ENCODE results near the gene YPEL2. TPM values are rescaled to one million over a fixed set of nuclear protein-coding genes. Genes with fewer than 3 reads are reported as not detected.

YPEL2 gene
- total and polyA plus RNA-seq, 7 experiments from 2014 or later, result 10.6 to 52.0 (median 38.4) TPM

GRCh38 chr17:59342681-59343131 lies 11.3 kb downstream of the YPEL2 start:
- Histone ChIP-seq H3K9me3 (ENCODE audit: control insufficient read depth in 2 of 3, low read length in 3 of 3) (no peaks in the 10 kb centered on the region), H3K36me3 (ENCODE audit: control insufficient read depth in 2 of 3, insufficient read depth in 3 of 3, low read length in 3 of 3) (no peaks in the 10 kb centered on the region), H3K27me3 (ENCODE audit: control insufficient read depth in 2 of 2, insufficient read depth in 2 of 2, low read length in 2 of 2) (no peaks in the 10 kb centered on the region), H3K4me3 (ENCODE audit: low read length) (no peak overlapping the region), H3K4me1 (ENCODE audit: control insufficient read depth in 2 of 2, insufficient read depth in 2 of 2, low read length in 2 of 2) (peaks cover 0 to 21% of the 10 kb centered on the region in 2 donors), H3K27ac (ENCODE audit: low read depth, low read length) (no peak overlapping the region)
- ATAC-seq (no peak), DNase-seq (peak in 1 of 9 donors; percentile 2)
- Mint-ChIP-seq H3K4me1 (peaks cover 23 to 81% (median 73%) of the 10 kb centered on the region in 7 donors), H3K27me3 (peaks cover 0 to 2% (median 0%) of the 10 kb centered on the region in 5 donors), H3K9me3 (no peaks in the 10 kb centered on the region), H3K27ac (peak overlapping the region; percentile 27 to 81 (median 60)), H3K4me3 (peak overlapping the region in 8 of 10 donors; percentile 2 to 46 (median 26)), H3K36me3 (peaks cover 0 to 23% (median 0%) of the 10 kb centered on the region in 5 donors)
- ChIA-PET CTCF (no interaction called here), POLR2A (interaction anchor here (0.9 to 1.6 kb wide), 3 partner anchors 10 to 28 kb away, joined by 3 to 7 read pairs (median 6); no protein-coding TSS in a partner anchor)
- intact Hi-C loops (cut with micrococcal nuclease), result loop anchor here in 1 of 2 donors (2.0 kb wide), 1 partner anchor 16 kb away; no protein-coding TSS in a partner anchor

DNA sequence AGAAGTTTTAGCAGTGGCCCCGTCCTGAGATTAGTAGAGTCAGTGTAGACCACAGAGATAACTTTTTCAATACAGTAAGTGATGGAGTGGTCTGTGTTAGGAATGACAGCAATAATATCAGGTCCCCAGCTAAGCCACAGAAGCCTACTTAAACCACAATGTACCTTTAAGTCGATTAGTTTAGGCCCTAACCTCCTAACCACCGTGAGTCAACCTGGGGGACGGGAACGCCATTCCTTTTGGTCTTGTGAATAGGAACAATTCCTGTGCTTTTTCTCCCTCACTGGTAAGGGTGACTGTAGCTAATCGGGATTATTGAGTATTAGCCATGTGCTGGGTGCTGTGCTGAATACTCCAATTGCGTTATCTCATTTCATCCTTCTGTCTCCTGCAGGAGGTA lies 14.0 kb downstream of the YPEL2 start:
- CTCF ChIA-PET, result no interaction called here
- H3K4me3 ChIP-seq (ENCODE audit: low read length), result no peak overlapping the region
- peak overlapping the region in 2 of 9 donors; percentile 10 to 28 for H3K27ac Mint-ChIP-seq
- no peak for DNase-seq
- POLR2A ChIA-PET, result interaction anchor here (1.8 kb wide), 1 partner anchor 10 kb away, joined by 3 read pairs; no protein-coding TSS in a partner anchor
- no peaks in the 10 kb centered on the region for H3K36me3 ChIP-seq (ENCODE audit: control insufficient read depth in 2 of 3, insufficient read depth in 3 of 3, low read length in 3 of 3)
- H3K9me3 ChIP-seq (ENCODE audit: control insufficient read depth in 2 of 3, low read length in 3 of 3), result no peaks in the 10 kb centered on the region
- H3K27me3 Mint-ChIP-seq, result no peaks in the 10 kb centered on the region
- H3K27ac ChIP-seq (ENCODE audit: low read depth, low read length), result no peak overlapping the region
- H3K4me3 Mint-ChIP-seq, result no peak overlapping the region
- peaks cover 0 to 21% (median 0%) of the 10 kb centered on the region in 5 donors for H3K36me3 Mint-ChIP-seq
- no peaks in the 10 kb centered on the region for H3K27me3 ChIP-seq (ENCODE audit: control insufficient read depth in 2 of 2, insufficient read depth in 2 of 2, low read length in 2 of 2)
- intact Hi-C loops (cut with micrococcal nuclease), result no loop called here
- peaks cover 0 to 17% of the 10 kb centered on the region in 2 donors for H3K4me1 ChIP-seq (ENCODE audit: control insufficient read depth in 2 of 2, insufficient read depth in 2 of 2, low read length in 2 of 2)
- H3K4me1 Mint-ChIP-seq, result peaks cover 22 to 79% (median 74%) of the 10 kb centered on the region in 7 donors
- no peak for ATAC-seq
- H3K9me3 Mint-ChIP-seq, result no peaks in the 10 kb centered on the region

DNA sequence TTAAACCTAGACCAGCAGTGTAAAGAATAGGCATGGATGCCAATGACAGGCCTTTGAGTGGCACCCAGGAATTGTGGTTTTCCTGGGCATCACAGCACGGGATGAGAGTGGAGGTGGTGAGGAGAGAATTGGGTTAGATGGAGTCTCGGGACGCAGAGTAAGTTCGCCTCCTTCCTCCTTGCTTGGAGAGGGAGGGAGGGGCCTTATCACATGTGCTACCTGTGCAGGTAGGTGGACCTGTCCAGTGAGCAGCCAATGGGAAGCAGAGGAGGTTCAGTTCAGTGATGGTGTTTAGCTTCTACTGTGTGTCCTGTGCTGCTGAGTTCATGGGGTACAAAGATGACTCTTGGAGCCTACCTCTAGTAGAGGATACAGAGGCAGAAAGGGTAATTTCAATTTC lies 14.9 kb downstream of the YPEL2 start:
- CTCF ChIA-PET, result no interaction called here
- ATAC-seq, result no peak
- POLR2A ChIA-PET, result interaction anchor here (1.2 kb wide), 1 partner anchor 9 kb away, joined by 4 read pairs; no protein-coding TSS in a partner anchor
- DNase-seq, result no peak
- H3K9me3 ChIP-seq (ENCODE audit: control insufficient read depth in 2 of 3, low read length in 3 of 3), result no peaks in the 10 kb centered on the region
- H3K4me3 ChIP-seq (ENCODE audit: low read length), result no peak overlapping the region
- H3K4me3 Mint-ChIP-seq, result no peak overlapping the region
- H3K4me1 Mint-ChIP-seq, result peaks cover 26 to 86% (median 82%) of the 10 kb centered on the region in 7 donors
- peaks cover 0 to 21% (median 0%) of the 10 kb centered on the region in 5 donors for H3K36me3 Mint-ChIP-seq
- H3K27ac Mint-ChIP-seq, result peak overlapping the region in 4 of 9 donors; percentile 1 to 69 (median 26)
- no peak overlapping the region for H3K27ac ChIP-seq (ENCODE audit: low read depth, low read length)
- no peaks in the 10 kb centered on the region for H3K27me3 ChIP-seq (ENCODE audit: control insufficient read depth in 2 of 2, insufficient read depth in 2 of 2, low read length in 2 of 2)
- H3K4me1 ChIP-seq (ENCODE audit: control insufficient read depth in 2 of 2, insufficient read depth in 2 of 2, low read length in 2 of 2), result peaks cover 0 to 17% of the 10 kb centered on the region in 2 donors
- no peaks in the 10 kb centered on the region for H3K9me3 Mint-ChIP-seq
- no peaks in the 10 kb centered on the region for H3K27me3 Mint-ChIP-seq
- intact Hi-C loops (cut with micrococcal nuclease), result no loop called here
- no peaks in the 10 kb centered on the region for H3K36me3 ChIP-seq (ENCODE audit: control insufficient read depth in 2 of 3, insufficient read depth in 3 of 3, low read length in 3 of 3)

GRCh38 chr17:59346876-59347407 lies 15.5 kb downstream of the YPEL2 start:
- no peaks in the 10 kb centered on the region for H3K27me3 Mint-ChIP-seq
- no peaks in the 10 kb centered on the region for H3K9me3 ChIP-seq (ENCODE audit: control insufficient read depth in 2 of 3, low read length in 3 of 3)
- DNase-seq (no peak), ATAC-seq (no peak)
- H3K9me3 Mint-ChIP-seq, result no peaks in the 10 kb centered on the region
- H3K36me3 Mint-ChIP-seq, result peaks cover 0 to 21% (median 0%) of the 10 kb centered on the region in 5 donors
- H3K27ac ChIP-seq (ENCODE audit: low read depth, low read length), result no peak overlapping the region
- H3K4me1 ChIP-seq (ENCODE audit: control insufficient read depth in 2 of 2, insufficient read depth in 2 of 2, low read length in 2 of 2), result peaks cover 0 to 15% of the 10 kb centered on the region in 2 donors
- CTCF ChIA-PET, result no interaction called here
- no peak overlapping the region for H3K4me3 Mint-ChIP-seq
- H3K4me3 ChIP-seq (ENCODE audit: low read length), result no peak overlapping the region
- H3K4me1 Mint-ChIP-seq, result peaks cover 25 to 87% (median 85%) of the 10 kb centered on the region in 7 donors
- intact Hi-C loops (cut with micrococcal nuclease), result no loop called here
- POLR2A ChIA-PET, result interaction anchor here (0.6 to 1.2 kb wide), 2 partner anchors 9 to 13 kb away, joined by 3 to 4 read pairs; no protein-coding TSS in a partner anchor
- H3K36me3 ChIP-seq (ENCODE audit: control insufficient read depth in 2 of 3, insufficient read depth in 3 of 3, low read length in 3 of 3), result no peaks in the 10 kb centered on the region
- peak overlapping the region in 4 of 9 donors; percentile 37 to 69 (median 46) for H3K27ac Mint-ChIP-seq
- H3K27me3 ChIP-seq (ENCODE audit: control insufficient read depth in 2 of 2, insufficient read depth in 2 of 2, low read length in 2 of 2), result no peaks in the 10 kb centered on the region

DNA sequence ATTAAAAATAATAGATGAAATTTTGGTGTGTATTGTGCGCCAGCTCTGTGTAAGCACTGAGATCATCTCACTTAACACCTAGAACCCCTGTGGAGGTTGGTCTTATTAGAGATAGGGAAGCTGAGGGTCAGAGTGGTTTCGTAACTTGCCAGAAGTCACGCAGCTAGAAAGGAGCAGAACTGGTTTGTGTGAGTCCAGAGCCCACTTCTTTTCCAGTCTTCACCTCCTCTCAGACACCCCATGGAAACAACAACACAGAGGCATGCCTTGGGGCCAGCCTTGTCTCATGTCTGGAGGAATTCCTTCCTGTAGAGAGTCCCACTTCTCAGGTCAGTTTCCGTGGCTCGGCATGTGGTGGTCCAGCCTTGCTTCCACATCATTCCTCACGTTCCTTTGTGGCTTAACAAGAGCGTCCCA lies 16.5 kb downstream of the YPEL2 start:
- DNase-seq (no peak), ATAC-seq (no peak)
- H3K4me3 Mint-ChIP-seq, result no peak overlapping the region
- Histone ChIP-seq H3K4me3 (ENCODE audit: low read length) (no peak overlapping the region), H3K27ac (ENCODE audit: low read depth, low read length) (no peak overlapping the region), H3K9me3 (ENCODE audit: control insufficient read depth in 2 of 3, low read length in 3 of 3) (no peaks in the 10 kb centered on the region), H3K36me3 (ENCODE audit: control insufficient read depth in 2 of 3, insufficient read depth in 3 of 3, low read length in 3 of 3) (peaks cover 0 to under 1% (median 0%) of the 10 kb centered on the region in 3 experiments), H3K4me1 (ENCODE audit: control insufficient read depth in 2 of 2, insufficient read depth in 2 of 2, low read length in 2 of 2) (peaks cover 5 to 16% of the 10 kb centered on the region in 2 donors), H3K27me3 (ENCODE audit: control insufficient read depth in 2 of 2, insufficient read depth in 2 of 2, low read length in 2 of 2) (no peaks in the 10 kb centered on the region)
- H3K36me3 Mint-ChIP-seq, result peaks cover 0 to 21% (median 2%) of the 10 kb centered on the region in 5 donors
- H3K27ac Mint-ChIP-seq, result peak overlapping the region in 1 of 9 donors; percentile 51
- POLR2A ChIA-PET, result no interaction called here
- H3K4me1 Mint-ChIP-seq, result peaks cover 27 to 87% (median 85%) of the 10 kb centered on the region in 7 donors
- CTCF ChIA-PET, result no interaction called here
- intact Hi-C loops (cut with micrococcal nuclease), result no loop called here
- no peaks in the 10 kb centered on the region for H3K27me3 Mint-ChIP-seq
- H3K9me3 Mint-ChIP-seq, result no peaks in the 10 kb centered on the region

DNA sequence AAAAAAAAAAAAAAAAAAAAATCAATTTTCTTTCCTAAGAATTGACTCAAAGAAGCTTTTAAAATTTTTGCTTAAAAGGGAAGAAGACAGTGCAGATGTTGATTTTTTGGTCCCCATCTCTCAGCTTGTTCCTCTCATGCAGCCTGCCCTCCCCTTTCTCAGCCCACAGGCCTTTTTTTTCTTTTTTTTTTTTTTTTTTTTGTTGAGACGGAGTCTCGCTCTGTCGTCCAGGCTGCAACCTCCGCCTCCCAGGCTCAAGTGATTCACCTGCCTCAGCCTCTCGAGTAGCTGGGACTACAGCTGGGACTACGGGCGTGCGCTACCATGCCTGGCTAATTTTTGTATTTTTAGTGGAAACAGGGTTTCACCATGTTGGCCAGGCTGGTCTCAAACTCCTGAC lies 17.7 kb downstream of the YPEL2 start:
- Mint-ChIP-seq H3K36me3 (peaks cover 3 to 33% (median 8%) of the 10 kb centered on the region in 5 donors), H3K27ac (peak overlapping the region in 1 of 9 donors; percentile 17), H3K27me3 (no peaks in the 10 kb centered on the region), H3K9me3 (peaks cover 0 to 2% (median 0%) of the 10 kb centered on the region in 11 donors), H3K4me3 (no peak overlapping the region), H3K4me1 (peaks cover 32 to 87% (median 85%) of the 10 kb centered on the region in 7 donors)
- POLR2A ChIA-PET, result interaction anchor here (0.7 to 1.2 kb wide), 2 partner anchors 13 kb away, joined by 4 to 6 read pairs; no protein-coding TSS in a partner anchor
- CTCF ChIA-PET, result no interaction called here
- no peak for ATAC-seq
- Histone ChIP-seq H3K36me3 (ENCODE audit: control insufficient read depth in 2 of 3, insufficient read depth in 3 of 3, low read length in 3 of 3) (peaks cover 0 to 4% (median 0%) of the 10 kb centered on the region in 3 experiments), H3K27me3 (ENCODE audit: control insufficient read depth in 2 of 2, insufficient read depth in 2 of 2, low read length in 2 of 2) (no peaks in the 10 kb centered on the region), H3K4me1 (ENCODE audit: control insufficient read depth in 2 of 2, insufficient read depth in 2 of 2, low read length in 2 of 2) (peaks cover 5 to 16% of the 10 kb centered on the region in 2 donors), H3K4me3 (ENCODE audit: low read length) (no peak overlapping the region), H3K27ac (ENCODE audit: low read depth, low read length) (no peak overlapping the region), H3K9me3 (ENCODE audit: control insufficient read depth in 2 of 3, low read length in 3 of 3) (no peaks in the 10 kb centered on the region)
- DNase-seq, result no peak
- intact Hi-C loops (cut with micrococcal nuclease), result no loop called here
